HEK293 (cell line): ENCODE measurements around the gene KCNK15.

Experiments used
- REPIN1 ChIP-seq: fragments of 450-650 bp; formaldehyde crosslinking; IDR thresholded peaks from 2 replicates; pipeline ENCODE4 v1.5.1; 2017; ENCODE audit warnings: missing biosample characterization, missing genetic modification characterization, low read depth
- ZNF10 ChIP-seq: fragments of 450-650 bp; formaldehyde crosslinking; IDR thresholded peaks from 2 replicates; pipeline ENCODE4 v1.5.1; 2017; ENCODE audit warnings: missing biosample characterization, missing genetic modification characterization
- ZNF155 ChIP-seq: fragments of 450-650 bp; formaldehyde crosslinking; IDR thresholded peaks from 2 replicates; pipeline ENCODE4 v1.5.1; 2016; ENCODE audit warnings: missing biosample characterization, missing genetic modification characterization
- ZNF792 ChIP-seq: fragments of 450-650 bp; formaldehyde crosslinking; IDR thresholded peaks from 2 replicates; pipeline ENCODE4 v1.5.1; 2016; ENCODE audit warnings: missing biosample characterization, missing genetic modification characterization
- TF ChIP-seq, protein P1 (sequence below): fragments of 450-650 bp; formaldehyde crosslinking; IDR thresholded peaks from 2 replicates; pipeline ENCODE4 v1.5.1; 2016; ENCODE audit warnings: missing biosample characterization, missing genetic modification characterization

DNA sequence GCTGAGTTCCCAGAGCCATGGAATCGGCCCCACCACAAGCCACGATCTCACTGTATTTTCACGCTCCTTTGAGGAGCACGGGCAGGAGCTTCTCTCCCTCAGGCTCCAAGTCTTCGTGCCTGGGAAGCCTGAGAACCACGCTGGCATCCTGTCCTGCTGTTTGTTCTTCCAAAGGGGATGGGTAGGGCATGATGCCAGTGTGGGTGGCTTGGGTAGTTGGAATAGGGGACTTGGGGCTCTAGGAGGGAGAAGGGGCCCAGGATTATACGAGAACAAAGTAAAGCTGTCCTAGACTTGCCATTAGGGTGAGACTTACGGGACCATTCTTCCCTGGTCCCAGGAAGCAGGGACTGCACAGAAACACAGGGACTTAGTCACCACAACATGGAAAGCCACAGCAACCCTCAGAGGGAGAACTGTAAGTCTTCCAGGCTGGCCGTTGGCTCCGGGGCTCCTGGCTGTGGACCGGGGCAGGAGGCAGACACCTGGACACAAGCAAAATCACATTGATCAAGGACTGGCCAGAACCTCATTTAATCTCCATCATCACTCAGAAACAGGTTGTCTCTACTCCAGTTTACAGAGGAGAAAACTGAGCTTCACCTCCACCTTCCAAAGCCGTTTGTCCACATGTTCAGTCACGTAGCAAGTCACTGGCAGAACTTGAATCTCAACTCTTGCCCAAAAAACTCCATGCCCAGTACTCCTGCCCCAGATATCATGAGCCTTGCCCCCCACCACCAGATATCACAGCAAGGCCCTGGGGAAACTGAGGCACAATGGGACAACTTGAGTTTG lies 29.2 kb upstream of the KCNK15 start:
- TF ChIP-seq, protein P1, sequence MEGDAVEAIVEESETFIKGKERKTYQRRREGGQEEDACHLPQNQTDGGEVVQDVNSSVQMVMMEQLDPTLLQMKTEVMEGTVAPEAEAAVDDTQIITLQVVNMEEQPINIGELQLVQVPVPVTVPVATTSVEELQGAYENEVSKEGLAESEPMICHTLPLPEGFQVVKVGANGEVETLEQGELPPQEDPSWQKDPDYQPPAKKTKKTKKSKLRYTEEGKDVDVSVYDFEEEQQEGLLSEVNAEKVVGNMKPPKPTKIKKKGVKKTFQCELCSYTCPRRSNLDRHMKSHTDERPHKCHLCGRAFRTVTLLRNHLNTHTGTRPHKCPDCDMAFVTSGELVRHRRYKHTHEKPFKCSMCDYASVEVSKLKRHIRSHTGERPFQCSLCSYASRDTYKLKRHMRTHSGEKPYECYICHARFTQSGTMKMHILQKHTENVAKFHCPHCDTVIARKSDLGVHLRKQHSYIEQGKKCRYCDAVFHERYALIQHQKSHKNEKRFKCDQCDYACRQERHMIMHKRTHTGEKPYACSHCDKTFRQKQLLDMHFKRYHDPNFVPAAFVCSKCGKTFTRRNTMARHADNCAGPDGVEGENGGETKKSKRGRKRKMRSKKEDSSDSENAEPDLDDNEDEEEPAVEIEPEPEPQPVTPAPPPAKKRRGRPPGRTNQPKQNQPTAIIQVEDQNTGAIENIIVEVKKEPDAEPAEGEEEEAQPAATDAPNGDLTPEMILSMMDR = no peak
- TF ChIP-seq ZNF10 (tag by site-specific recombination) (no peak), REPIN1 (tag by site-specific recombination) (no peak), ZNF155 (tag by site-specific recombination) (no peak), ZNF792 (no peak)
